Keratinocyte (primary cell): ENCODE measurements around the gene CACNG5. TPM values are rescaled to one million over a fixed set of nuclear protein-coding genes. Genes with fewer than 3 reads are reported as not detected.

Experiments
- DNase-seq: peaks from one replicate; pipeline ENCODE4 v3.0.0-alpha.2; 2011; ENCODE audit warnings: low read depth, missing footprints, low spot score
- FAIRE-seq: peaks from 2 replicates; lab custom pipeline; 2011; peaks lifted over from hg19 to GRCh38; lab: Jason Lieb, UNC
- H2AFZ ChIP-seq: 2 replicates; pipeline ENCODE4 v1.6.0; 2012; ENCODE audit warnings: low read length, control low read depth, inconsistent platforms; ENCODE audit not compliant: control insufficient read depth
- H3K27ac ChIP-seq: 2 replicates; pipeline ENCODE4 v1.5.1; 2011; ENCODE audit warnings: low read length; ENCODE audit not compliant: control insufficient read depth, insufficient read depth
- H3K27me3 ChIP-seq: 3 replicates; pipeline ENCODE4 v1.6.0; 2011; ENCODE audit warnings: low read length; ENCODE audit not compliant: control insufficient read depth, insufficient read depth; ENCODE audit errors: extremely low read depth
- H3K36me3 ChIP-seq, 2 experiments: 2 replicates in 1 of 2; 3 replicates in 1 of 2; pipeline ENCODE4 v1.5.1; 2011; ENCODE audit warnings: low read length in 2 of 2, mild to moderate bottlenecking in 1 of 2; ENCODE audit not compliant: control insufficient read depth in 2 of 2, insufficient read depth in 2 of 2; ENCODE audit errors: extremely low read depth in 1 of 2
- H3K4me1 ChIP-seq: 3 replicates; pipeline ENCODE4 v1.5.1; 2011; ENCODE audit warnings: low read length; ENCODE audit not compliant: control insufficient read depth, insufficient read depth; ENCODE audit errors: extremely low read depth
- H3K4me2 ChIP-seq: 3 replicates; pipeline ENCODE4 v1.6.0; 2011; ENCODE audit warnings: low read depth, low read length; ENCODE audit not compliant: control insufficient read depth, insufficient read depth; ENCODE audit errors: extremely low read depth
- H3K4me3 ChIP-seq, 3 experiments: fragments of 200-600 bp in 1 of 3; sonication (generic) in 1 of 3; 2 replicates in 2 of 3; 3 replicates in 1 of 3; pipeline ENCODE4 v1.5.1; 2011 to 2016; ENCODE audit warnings: low read length in 3 of 3, mild to moderate bottlenecking in 3 of 3, control low read depth in 2 of 3, inconsistent platforms in 1 of 3, low read depth in 1 of 3, mixed read lengths in 1 of 3, mixed run types in 1 of 3, moderate library complexity in 1 of 3; ENCODE audit not compliant: control insufficient read depth in 2 of 3, insufficient read depth in 2 of 3; ENCODE audit errors: extremely low read depth in 1 of 3
- H3K79me2 ChIP-seq: 2 replicates; pipeline ENCODE4 v1.6.0; 2012; ENCODE audit warnings: low read length; ENCODE audit not compliant: control insufficient read depth, insufficient read depth
- H3K9ac ChIP-seq: 3 replicates; pipeline ENCODE4 v1.6.0; 2011; ENCODE audit warnings: low read length; ENCODE audit not compliant: control insufficient read depth, insufficient read depth; ENCODE audit errors: extremely low read depth
- H3K9me1 ChIP-seq: 3 replicates; pipeline ENCODE4 v1.6.0; 2011; ENCODE audit warnings: low read length; ENCODE audit not compliant: control insufficient read depth, insufficient read depth; ENCODE audit errors: extremely low read depth
- H3K9me3 ChIP-seq: 2 replicates; pipeline ENCODE4 v1.5.1; 2012; ENCODE audit warnings: low read depth, low read length; ENCODE audit not compliant: control insufficient read depth
- H4K20me1 ChIP-seq: 3 replicates; pipeline ENCODE4 v1.6.0; 2011; ENCODE audit warnings: low read length; ENCODE audit not compliant: control insufficient read depth, insufficient read depth; ENCODE audit errors: extremely low read depth
- CTCF ChIP-seq, 3 experiments: IDR thresholded peaks in 1 of 3; conservative IDR thresholded peaks in 1 of 3; optimal IDR thresholded peaks in 1 of 3; 2 replicates in 2 of 3; 3 replicates in 1 of 3; pipeline versions ENCODE3 to v1.5.1; 2011; ENCODE audit warnings: low read length in 3 of 3, mild to moderate bottlenecking in 3 of 3, moderate library complexity in 2 of 3, control low read depth in 1 of 3, inconsistent platforms in 1 of 3; ENCODE audit not compliant: insufficient read depth in 2 of 3; ENCODE audit errors: extremely low read depth in 1 of 3
- EZH2 ChIP-seq: IDR thresholded peaks from one replicate; pipeline ENCODE4 v1.6.1; 2012; ENCODE audit warnings: inconsistent platforms, mild to moderate bottlenecking, low read length, moderate library complexity
- dilution Hi-C: fragments of 300-500 bp; cut with MboI; formaldehyde crosslinking; loops from one replicate; pipeline ENCODE4 v1.7.0; 2020; ENCODE audit warnings: low sequenced_read_pairs; ENCODE audit not compliant: extremely low pct_ligation_motif_present
- polyA plus RNA-seq, 5 experiments: library from polyadenylated mRNA; depleted of rRNA in 3 of 5; stranded (reverse) in 3 of 5; stranded (forward) in 1 of 5; unstranded in 1 of 5; fragments of >200 nt; gene quantifications; 1 replicate in 1 of 5; 2 replicates in 3 of 5; 3 replicates in 1 of 5; pipeline versions ENCODE4 v1.2.1 to v1.2.3, GENCODE V29; 2011 to 2012; ENCODE audit warnings: missing spikeins in 2 of 5, low read depth in 1 of 5, low replicate concordance in 1 of 5
- small RNA-seq, 3 experiments: library from RNA; depleted of rRNA; stranded (forward); fragments of <200 nt; gene quantifications; one replicate each; pipeline ENCODE3, GENCODE V24; 2012; ENCODE audit warnings: low read depth in 3 of 3, low replicate concordance in 1 of 3; ENCODE audit not compliant: insufficient read length in 3 of 3

CACNG5 gene
- polyA plus RNA-seq, 1 donor (not counting 4 experiments of a cell fraction or from before 2014, with no cell fraction given) = not detected

- H3K9me3 ChIP-seq = no peaks in the 10 kb centered on the region
- FAIRE-seq = no peak
- no peaks in the 10 kb centered on the region for H3K4me1 ChIP-seq
- no peak overlapping the region for H3K4me3 ChIP-seq
- H3K36me3 ChIP-seq = no peaks in the 10 kb centered on the region
- H3K9ac ChIP-seq = no peak overlapping the region
- H3K27ac ChIP-seq = no peak overlapping the region
- H3K9me1 ChIP-seq = no peaks in the 10 kb centered on the region
- H3K27me3 ChIP-seq = no peaks in the 10 kb centered on the region
- DNase-seq = no peak
- no peak overlapping the region for H3K4me2 ChIP-seq
- dilution Hi-C loops = no loop called here
- no peak overlapping the region for H2AFZ ChIP-seq
- no peaks in the 10 kb centered on the region for H4K20me1 ChIP-seq
- TF ChIP-seq CTCF (optimal IDR thresholded peaks at IDR 0.05 in 1 of 3, IDR thresholded peaks at IDR 0.05 in 1 of 3, conservative IDR thresholded peaks at IDR 0.05 in 1 of 3; ENCODE audit: extremely low read depth in 1 of 3, insufficient read depth in 2 of 3, low read length in 3 of 3) (no peak), EZH2 (no peak)
- no peaks in the 10 kb centered on the region for H3K79me2 ChIP-seq
Measured at GRCh38 chr17:66932311-66932710, 97.4 kb downstream of the CACNG5 start.

- dilution Hi-C loops = no loop called here
- no peak for FAIRE-seq
- Histone ChIP-seq H3K79me2 (no peaks in the 10 kb centered on the region), H2AFZ (no peak overlapping the region), H3K9ac (no peak overlapping the region), H3K27me3 (peaks cover 5% of the 10 kb centered on the region), H3K9me1 (no peaks in the 10 kb centered on the region), H3K4me2 (no peak overlapping the region), H4K20me1 (no peaks in the 10 kb centered on the region), H3K36me3 (no peaks in the 10 kb centered on the region), H3K9me3 (no peaks in the 10 kb centered on the region), H3K27ac (no peak overlapping the region), H3K4me1 (no peaks in the 10 kb centered on the region), H3K4me3 (no peak overlapping the region)
- TF ChIP-seq EZH2 (no peak), CTCF (optimal IDR thresholded peaks at IDR 0.05 in 1 of 3, IDR thresholded peaks at IDR 0.05 in 1 of 3, conservative IDR thresholded peaks at IDR 0.05 in 1 of 3; ENCODE audit: extremely low read depth in 1 of 3, insufficient read depth in 2 of 3, low read length in 3 of 3) (no peak)
- DNase-seq = no peak
Measured at GRCh38 chr17:66934040-66934439, 99.1 kb downstream of the CACNG5 start.

Small RNAs within 50 kb of the gene (small RNA-seq; reads per million reads assigned to genes)
- gene MIR634 = 0 reads per million in 3 experiments
- gene RNA5SP446 = 0 reads per million in 3 experiments

Other genes with a start within 250 kb of the CACNG5 start
- gene CACNG4, start 129.6 kb downstream of the CACNG5 start, polyA plus RNA-seq = 0.01 to 0.03 TPM in 2 of 3 replicates, not detected in the other
- gene CACNG1, start 209.4 kb downstream of the CACNG5 start, polyA plus RNA-seq = not detected in 3 replicates